Neuronal stem cell (in vitro differentiated cells): ENCODE data around the gene ADPGK.

Experiments used
- DNase-seq: peaks from one replicate; pipeline ENCODE4 v3.0.0-alpha.2; 2013; ENCODE audit warnings: low spot score
- H2AFZ ChIP-seq: one replicate; pipeline ENCODE4 v1.6.1; 2013; ENCODE audit warnings: mild to moderate bottlenecking, low read length, inconsistent platforms
- H2AK5ac ChIP-seq: 2 replicates; pipeline ENCODE4 v1.6.1; 2013; ENCODE audit warnings: low read depth, mild to moderate bottlenecking, inconsistent platforms, low read length, moderate library complexity, mixed read lengths
- H2BK120ac ChIP-seq: 2 replicates; pipeline ENCODE4 v1.6.1; 2013; ENCODE audit warnings: low read depth, mild to moderate bottlenecking, inconsistent platforms, low read length, moderate library complexity, mixed read lengths
- H2BK12ac ChIP-seq: one replicate; pipeline ENCODE4 v1.6.1; 2013; ENCODE audit warnings: low read length, inconsistent platforms
- H2BK15ac ChIP-seq: 2 replicates; pipeline ENCODE4 v1.6.1; 2013; ENCODE audit warnings: mild to moderate bottlenecking, low read length, inconsistent platforms, mixed read lengths
- H2BK5ac ChIP-seq: one replicate; pipeline ENCODE4 v1.6.1; 2013; ENCODE audit warnings: inconsistent platforms, mild to moderate bottlenecking, low read length, moderate library complexity
- H3K14ac ChIP-seq: one replicate; pipeline ENCODE4 v1.6.1; 2013; ENCODE audit warnings: low read length, inconsistent platforms
- H3K18ac ChIP-seq: 2 replicates; pipeline ENCODE4 v1.6.1; 2013; ENCODE audit warnings: low read length, inconsistent platforms
- H3K23ac ChIP-seq: 2 replicates; pipeline ENCODE4 v1.6.1; 2013; ENCODE audit warnings: low read depth, mild to moderate bottlenecking, mixed read lengths, low read length, inconsistent platforms; ENCODE audit not compliant: poor library complexity
- H3K27ac ChIP-seq: replicated peaks from 3 replicates; pipeline ENCODE4 v1.5.1; 2013; ENCODE audit warnings: low read length, inconsistent platforms
- H3K27me3 ChIP-seq, 3 experiments: 2 replicates each; pipeline ENCODE4 v1.6.1; 2013; ENCODE audit warnings: low read length in 3 of 3, mild to moderate bottlenecking in 2 of 3, inconsistent platforms in 1 of 3, low read depth in 1 of 3, mixed read lengths in 1 of 3, moderate library complexity in 1 of 3; ENCODE audit not compliant: control insufficient read depth in 3 of 3, insufficient read depth in 3 of 3
- H3K36me3 ChIP-seq, 2 donors: replicated peaks in 1 of 2; 2 replicates each; pipeline ENCODE4 v1.6.1; 2013; ENCODE audit warnings: low read length in 2 of 2; ENCODE audit not compliant: control insufficient read depth in 2 of 2, insufficient read depth in 2 of 2
- H3K4ac ChIP-seq: 2 replicates; pipeline ENCODE4 v1.6.1; 2013; ENCODE audit warnings: inconsistent platforms, mild to moderate bottlenecking, low read length, moderate library complexity
- H3K4me1 ChIP-seq, 2 donors: 1 replicate in 1 of 2; 2 replicates in 1 of 2; pipeline ENCODE4 v1.6.1; 2013; ENCODE audit warnings: low read length in 2 of 2, low read depth in 1 of 2; ENCODE audit not compliant: control insufficient read depth in 2 of 2, insufficient read depth in 1 of 2
- H3K4me2 ChIP-seq: one replicate; pipeline ENCODE4 v1.6.1; 2013; ENCODE audit warnings: mild to moderate bottlenecking, low read length, inconsistent platforms; ENCODE audit not compliant: insufficient read depth, poor library complexity, severe bottlenecking
- H3K4me3 ChIP-seq, 2 donors: 2 replicates each; pipeline ENCODE4 v1.5.1; 2013; ENCODE audit warnings: low read length in 2 of 2, mild to moderate bottlenecking in 2 of 2, inconsistent platforms in 1 of 2, moderate library complexity in 1 of 2
- H3K79me1 ChIP-seq: one replicate; pipeline ENCODE4 v1.6.1; 2013; ENCODE audit warnings: low read depth, mild to moderate bottlenecking, inconsistent platforms, low read length, moderate library complexity
- H3K9ac ChIP-seq: one replicate; pipeline ENCODE4 v1.6.1; 2013; ENCODE audit warnings: mild to moderate bottlenecking, low read depth, low read length, inconsistent platforms; ENCODE audit not compliant: poor library complexity
- H3K9me3 ChIP-seq, 2 donors: replicated peaks in 1 of 2; 2 replicates each; pipeline versions ENCODE3 to v1.6.1; 2013; ENCODE audit warnings: low read length in 2 of 2, mild to moderate bottlenecking in 2 of 2, inconsistent platforms in 1 of 2, low read depth in 1 of 2, mixed read lengths in 1 of 2, moderate library complexity in 1 of 2; ENCODE audit not compliant: control insufficient read depth in 2 of 2, insufficient read depth in 1 of 2
- H4K8ac ChIP-seq: one replicate; pipeline ENCODE4 v1.6.1; 2013; ENCODE audit warnings: low read depth, mild to moderate bottlenecking, inconsistent platforms, low read length, moderate library complexity
- H4K91ac ChIP-seq: one replicate; pipeline ENCODE4 v1.6.1; 2013; ENCODE audit warnings: low read length, low read depth, mild to moderate bottlenecking, inconsistent platforms; ENCODE audit not compliant: poor library complexity
- WGBS, 2 donors: extraction: QIAGEN DNeasy Blood & Tissue Kit; methylation state at CpG; one replicate each; pipeline ENCODE4 v1.1.7; 2013; ENCODE audit warnings: missing lambda C conversion rate in 2 of 2, mixed read lengths in 1 of 2; ENCODE audit not compliant: insufficient read length in 2 of 2, insufficient replicate concordance in 1 of 2; ENCODE audit errors: extremely low coverage in 2 of 2; 5-methylcytosine and 5-hydroxymethylcytosine counted together

The ADPGK gene

DNA sequence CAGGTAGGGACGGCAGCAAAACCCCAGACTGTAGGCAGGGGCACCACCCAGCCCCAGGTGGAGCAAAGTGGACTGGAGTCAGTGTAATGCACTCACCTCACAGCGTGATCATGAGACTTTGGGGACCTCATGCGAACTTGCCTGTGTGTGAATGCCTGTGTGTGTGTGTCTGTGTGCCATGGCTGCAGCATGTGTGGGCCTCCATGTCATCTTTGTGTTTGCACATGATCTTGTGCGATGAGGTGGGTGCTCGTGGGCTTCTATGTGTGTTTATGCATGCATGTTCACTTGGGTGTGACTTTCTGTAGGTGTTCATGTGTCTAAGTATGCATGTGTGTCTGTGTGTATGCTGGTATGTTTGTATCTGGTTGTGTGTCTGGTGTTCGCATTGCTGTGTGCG lies 41.2 kb upstream of the ADPGK start:
- Histone ChIP-seq H3K9me3 (peaks cover 0 to 5% of the 10 kb centered on the region in 2 donors), H3K23ac (no peak overlapping the region), H3K14ac (no peak overlapping the region), H3K27me3 (peaks cover 0 to 27% (median 0%) of the 10 kb centered on the region in 3 experiments), H3K4me1 (peaks cover 0 to 3% of the 10 kb centered on the region in 2 donors), H3K18ac (no peak overlapping the region), H2AK5ac (no peak overlapping the region), H2BK15ac (no peak overlapping the region), H3K9ac (no peak overlapping the region), H4K91ac (no peak overlapping the region), H3K4me2 (no peak overlapping the region), H3K27ac (no peak overlapping the region), H3K4ac (no peak overlapping the region), H2AFZ (no peak overlapping the region), H2BK12ac (no peak overlapping the region), H2BK5ac (no peak overlapping the region), H3K4me3 (no peak overlapping the region), H2BK120ac (no peak overlapping the region), H3K36me3 (no peaks in the 10 kb centered on the region), H4K8ac (no peak overlapping the region), H3K79me1 (no peaks in the 10 kb centered on the region)
- no peak for DNase-seq
- WGBS, 2 donors: no CpG with 5 or more reads among the region's 7 CpGs

DNA sequence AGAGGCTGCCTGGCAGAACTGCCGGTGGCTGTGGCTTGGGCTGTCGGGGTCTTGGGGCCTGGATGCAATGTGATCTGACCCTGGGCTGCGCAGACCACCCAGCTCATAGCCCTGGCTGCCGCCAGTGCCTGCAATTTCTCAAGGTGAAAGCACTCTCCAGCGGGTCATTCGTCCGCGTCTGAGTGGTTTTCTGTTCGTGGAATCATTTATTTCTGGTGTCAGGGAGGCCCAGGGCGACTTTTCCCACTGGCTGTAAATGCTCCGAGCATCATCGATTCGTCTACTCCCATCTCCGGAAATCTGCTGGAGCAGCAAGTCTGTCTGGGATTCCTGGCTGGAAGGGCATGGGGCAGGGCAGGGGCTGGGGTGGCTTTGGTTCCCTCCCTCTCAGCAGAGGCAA lies 40.6 kb upstream of the ADPGK start:
- Histone ChIP-seq H3K14ac (no peak overlapping the region), H3K4ac (no peak overlapping the region), H3K9me3 (peaks cover 0 to 5% of the 10 kb centered on the region in 2 donors), H2BK12ac (no peak overlapping the region), H2BK120ac (no peak overlapping the region), H2AK5ac (no peak overlapping the region), H3K4me1 (peaks cover 0 to 3% of the 10 kb centered on the region in 2 donors), H3K36me3 (no peaks in the 10 kb centered on the region), H2BK15ac (no peak overlapping the region), H2AFZ (no peak overlapping the region), H4K8ac (no peak overlapping the region), H3K23ac (no peak overlapping the region), H3K18ac (no peak overlapping the region), H3K9ac (no peak overlapping the region), H3K4me3 (no peak overlapping the region), H3K79me1 (no peaks in the 10 kb centered on the region), H3K27ac (no peak overlapping the region), H3K4me2 (no peak overlapping the region), H3K27me3 (peaks cover 0 to 33% (median 0%) of the 10 kb centered on the region in 3 experiments), H2BK5ac (no peak overlapping the region), H4K91ac (no peak overlapping the region)
- DNase-seq: no peak
- WGBS, 2 donors: no CpG with 5 or more reads among the region's 14 CpGs

DNA sequence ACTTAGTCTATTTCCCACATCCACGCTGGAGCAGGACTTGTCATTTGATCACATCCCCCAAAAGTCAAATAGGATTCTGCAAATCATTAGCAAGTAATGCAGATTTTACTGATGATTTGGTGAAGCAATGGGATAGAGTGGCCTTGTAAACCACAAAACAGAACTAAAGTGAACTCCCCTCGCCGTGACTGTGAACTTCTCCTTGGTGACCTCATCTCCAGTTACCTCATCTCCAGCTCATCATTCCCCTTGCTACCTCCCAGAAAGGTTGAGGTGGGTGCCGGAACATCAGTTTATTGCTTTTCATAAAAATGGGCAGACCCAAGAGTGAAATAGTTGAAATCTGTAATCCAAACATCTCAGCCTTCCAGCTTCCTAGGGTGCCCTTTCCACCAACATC lies 36.7 kb upstream of the ADPGK start:
- Histone ChIP-seq H3K27me3 (peaks cover 0 to 45% (median 0%) of the 10 kb centered on the region in 3 experiments), H3K4ac (no peak overlapping the region), H3K9me3 (peaks cover 0 to 3% of the 10 kb centered on the region in 2 donors), H2AFZ (no peak overlapping the region), H4K91ac (no peak overlapping the region), H2BK12ac (no peak overlapping the region), H3K36me3 (no peaks in the 10 kb centered on the region), H3K27ac (no peak overlapping the region), H3K4me3 (no peak overlapping the region), H3K9ac (no peak overlapping the region), H3K14ac (no peak overlapping the region), H2BK120ac (no peak overlapping the region), H3K23ac (no peak overlapping the region), H2AK5ac (no peak overlapping the region), H2BK15ac (no peak overlapping the region), H3K79me1 (no peaks in the 10 kb centered on the region), H3K18ac (no peak overlapping the region), H3K4me1 (peaks cover 0 to under 1% of the 10 kb centered on the region in 2 donors), H3K4me2 (no peak overlapping the region), H4K8ac (no peak overlapping the region), H2BK5ac (no peak overlapping the region)
- DNase-seq: no peak
- no CpG with 5 or more reads among the region's 4 CpGs for WGBS, 2 donors

DNA sequence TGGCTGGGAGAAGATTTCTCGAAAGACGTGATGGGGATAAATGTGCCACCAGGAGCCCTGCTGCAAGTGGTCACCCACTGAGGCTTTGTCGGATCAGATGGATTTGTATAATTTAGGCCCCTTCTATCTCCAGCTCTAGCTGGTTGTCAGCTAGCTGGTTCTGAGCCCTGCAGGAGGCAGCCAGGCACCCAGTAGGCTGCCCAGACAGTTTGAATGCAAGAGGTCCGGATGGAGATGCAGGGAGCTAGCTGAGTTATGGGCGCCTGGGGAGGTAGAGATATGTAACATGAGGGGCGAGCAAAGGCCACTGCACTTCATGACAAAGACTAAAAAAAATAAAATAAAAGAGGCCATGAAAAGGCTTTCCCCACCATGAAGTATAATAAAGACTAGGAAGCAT lies 35.1 kb upstream of the ADPGK start:
- H2BK12ac ChIP-seq: no peak overlapping the region
- H4K8ac ChIP-seq: no peak overlapping the region
- H3K4me3 ChIP-seq: no peak overlapping the region
- DNase-seq: no peak
- no peak overlapping the region for H2AFZ ChIP-seq
- no peak overlapping the region for H4K91ac ChIP-seq
- no peaks in the 10 kb centered on the region for H3K9me3 ChIP-seq
- no CpG with 5 or more reads among the region's 6 CpGs for WGBS, 2 donors
- H3K4me2 ChIP-seq: no peak overlapping the region
- H3K27me3 ChIP-seq: peaks cover 0 to 50% (median 0%) of the 10 kb centered on the region in 3 experiments
- H3K4ac ChIP-seq: no peak overlapping the region
- no peak overlapping the region for H2BK15ac ChIP-seq
- no peak overlapping the region for H3K14ac ChIP-seq
- H3K4me1 ChIP-seq: peaks cover 0 to under 1% of the 10 kb centered on the region in 2 donors
- H2BK120ac ChIP-seq: no peak overlapping the region
- no peak overlapping the region for H3K27ac ChIP-seq
- no peak overlapping the region for H3K9ac ChIP-seq
- no peak overlapping the region for H3K23ac ChIP-seq
- H2BK5ac ChIP-seq: no peak overlapping the region
- H3K36me3 ChIP-seq: no peaks in the 10 kb centered on the region
- no peaks in the 10 kb centered on the region for H3K79me1 ChIP-seq
- no peak overlapping the region for H3K18ac ChIP-seq
- no peak overlapping the region for H2AK5ac ChIP-seq
